ENCODE measurements around the gene PDAP1.
"Not testable (repeated sequence)": the region's sequence is repeated elsewhere in the genome, so short reads cannot be mapped to it uniquely, and the experiment has no call there.

PDAP1 gene

GRCh38 chr7:99396418-99397296 is 11.7 kb downstream of the PDAP1 start:
- no peak for DNase-seq (ENCODE audit: low spot score)
- no peak overlapping the region for H3K4me3 Mint-ChIP-seq
- no peaks in the 10 kb centered on the region for H3K9me3 Mint-ChIP-seq
- peak overlapping the region; percentile 31 for H3K27ac Mint-ChIP-seq
- H3K27me3 Mint-ChIP-seq (ENCODE audit: low read depth): no peaks in the 10 kb centered on the region
- peaks cover 76% of the 10 kb centered on the region for H3K36me3 Mint-ChIP-seq (ENCODE audit: low read depth)
- H3K4me1 Mint-ChIP-seq (ENCODE audit: low read depth): peaks cover 12% of the 10 kb centered on the region

- Mint-ChIP-seq H3K9me3 (no peaks in the 10 kb centered on the region), H3K36me3 (ENCODE audit: low read depth) (peaks cover 74% of the 10 kb centered on the region), H3K27ac (no peak overlapping the region)
These were observed 12.6 kb downstream of the PDAP1 start for GRCh38 chr7:99395616-99396327.

GRCh38 chr7:99394188-99394502 is 14.3 kb downstream of the PDAP1 start:
- H3K27ac Mint-ChIP-seq: peak overlapping the region; percentile 15

More at GRCh38 chr7:99395616-99396327, 12.6 kb downstream of the PDAP1 start:
- H3K4me3 Mint-ChIP-seq: no peak overlapping the region
- H3K27me3 Mint-ChIP-seq (ENCODE audit: low read depth): no peaks in the 10 kb centered on the region
- peaks cover 12% of the 10 kb centered on the region for H3K4me1 Mint-ChIP-seq (ENCODE audit: low read depth)
- DNase-seq (ENCODE audit: low spot score): no peak

GRCh38 chr7:99393355-99394187 is 14.8 kb downstream of the PDAP1 start:
- peaks cover 68% of the 10 kb centered on the region for H3K36me3 Mint-ChIP-seq (ENCODE audit: low read depth)
- DNase-seq (ENCODE audit: low spot score): no peak
- H3K4me1 Mint-ChIP-seq (ENCODE audit: low read depth): peaks cover 12% of the 10 kb centered on the region
- H3K27ac Mint-ChIP-seq: peak overlapping the region; percentile 84
- peak overlapping the region; percentile 59 for H3K4me3 Mint-ChIP-seq
- H3K9me3 Mint-ChIP-seq: no peaks in the 10 kb centered on the region
- H3K27me3 Mint-ChIP-seq (ENCODE audit: low read depth): no peaks in the 10 kb centered on the region

More at GRCh38 chr7:99394188-99394502, 14.3 kb downstream of the PDAP1 start:
- Mint-ChIP-seq H3K36me3 (ENCODE audit: low read depth) (peaks cover 69% of the 10 kb centered on the region), H3K4me1 (ENCODE audit: low read depth) (peaks cover 12% of the 10 kb centered on the region), H3K4me3 (no peak overlapping the region), H3K27me3 (ENCODE audit: low read depth) (no peaks in the 10 kb centered on the region), H3K9me3 (no peaks in the 10 kb centered on the region)
- DNase-seq (ENCODE audit: low spot score): no peak

GRCh38 chr7:99392659-99393354 is 15.6 kb downstream of the PDAP1 start:
- Mint-ChIP-seq H3K4me3 (peak overlapping the region; percentile 59), H3K27ac (peak overlapping the region; percentile 84), H3K27me3 (ENCODE audit: low read depth) (no peaks in the 10 kb centered on the region), H3K9me3 (no peaks in the 10 kb centered on the region), H3K36me3 (ENCODE audit: low read depth) (peaks cover 68% of the 10 kb centered on the region), H3K4me1 (ENCODE audit: low read depth) (peaks cover 11% of the 10 kb centered on the region)
- DNase-seq (ENCODE audit: low spot score): peak; percentile 74

- Mint-ChIP-seq H3K36me3 (ENCODE audit: low read depth) (peaks cover 68% of the 10 kb centered on the region), H3K27me3 (ENCODE audit: low read depth) (no peaks in the 10 kb centered on the region), H3K27ac (no peak overlapping the region), H3K9me3 (no peaks in the 10 kb centered on the region), H3K4me3 (peak overlapping the region; percentile 3), H3K4me1 (ENCODE audit: low read depth) (peaks cover 10% of the 10 kb centered on the region)
- no peak for DNase-seq (ENCODE audit: low spot score)
These were observed 16.4 kb downstream of the PDAP1 start for GRCh38 chr7:99392046-99392445.

- Mint-ChIP-seq H3K27me3 (ENCODE audit: low read depth) (no peaks in the 10 kb centered on the region), H3K27ac (no peak overlapping the region), H3K36me3 (ENCODE audit: low read depth) (peaks cover 67% of the 10 kb centered on the region), H3K4me1 (ENCODE audit: low read depth) (peaks cover 10% of the 10 kb centered on the region), H3K4me3 (no peak overlapping the region), H3K9me3 (no peaks in the 10 kb centered on the region)
- no peak for DNase-seq (ENCODE audit: low spot score)
These were observed 17.3 kb downstream of the PDAP1 start for GRCh38 chr7:99390941-99391602.

- Mint-ChIP-seq H3K9me3 (no peaks in the 10 kb centered on the region), H3K27ac (no peak overlapping the region), H3K36me3 (ENCODE audit: low read depth) (peaks cover 60% of the 10 kb centered on the region), H3K4me1 (ENCODE audit: low read depth) (peaks cover 11% of the 10 kb centered on the region), H3K4me3 (no peak overlapping the region), H3K27me3 (ENCODE audit: low read depth) (no peaks in the 10 kb centered on the region)
- no peak for DNase-seq (ENCODE audit: low spot score)
These were observed 18.6 kb downstream of the PDAP1 start for GRCh38 chr7:99389772-99390171.

- H3K27me3 Mint-ChIP-seq (ENCODE audit: low read depth): no peaks in the 10 kb centered on the region
- H3K36me3 Mint-ChIP-seq (ENCODE audit: low read depth): peaks cover 59% of the 10 kb centered on the region
- no peak overlapping the region for H3K27ac Mint-ChIP-seq
These were observed 20.5 kb downstream of the PDAP1 start for GRCh38 chr7:99387912-99388311.

GRCh38 chr7:99387239-99387635 is 21.2 kb downstream of the PDAP1 start:
- H3K36me3 Mint-ChIP-seq (ENCODE audit: low read depth): peaks cover 59% of the 10 kb centered on the region
- peaks cover 12% of the 10 kb centered on the region for H3K4me1 Mint-ChIP-seq (ENCODE audit: low read depth)
- DNase-seq (ENCODE audit: low spot score); H3K4me3 Mint-ChIP-seq; H3K27me3 Mint-ChIP-seq (ENCODE audit: low read depth); H3K27ac Mint-ChIP-seq; H3K9me3 Mint-ChIP-seq: not testable (repeated sequence)

More at GRCh38 chr7:99387912-99388311, 20.5 kb downstream of the PDAP1 start:
- H3K4me3 Mint-ChIP-seq: no peak overlapping the region
- H3K9me3 Mint-ChIP-seq: no peaks in the 10 kb centered on the region
- peaks cover 14% of the 10 kb centered on the region for H3K4me1 Mint-ChIP-seq (ENCODE audit: low read depth)
- DNase-seq (ENCODE audit: low spot score): no peak

GRCh38 chr7:99386584-99387238 is 21.7 kb downstream of the PDAP1 start:
- Mint-ChIP-seq H3K27ac (no peak overlapping the region), H3K4me3 (no peak overlapping the region), H3K36me3 (ENCODE audit: low read depth) (peaks cover 56% of the 10 kb centered on the region), H3K27me3 (ENCODE audit: low read depth) (no peaks in the 10 kb centered on the region), H3K4me1 (ENCODE audit: low read depth) (peaks cover 10% of the 10 kb centered on the region), H3K9me3 (no peaks in the 10 kb centered on the region)
- no peak for DNase-seq (ENCODE audit: low spot score)

- Mint-ChIP-seq H3K27ac (no peak overlapping the region), H3K4me3 (no peak overlapping the region), H3K27me3 (ENCODE audit: low read depth) (no peaks in the 10 kb centered on the region), H3K36me3 (ENCODE audit: low read depth) (peaks cover 57% of the 10 kb centered on the region), H3K9me3 (no peaks in the 10 kb centered on the region), H3K4me1 (ENCODE audit: low read depth) (peaks cover 18% of the 10 kb centered on the region)
- no peak for DNase-seq (ENCODE audit: low spot score)
These were observed 22.8 kb downstream of the PDAP1 start for GRCh38 chr7:99385564-99385963.
